GM12865 (cell line): ENCODE data around the gene COL6A1.

Experiments
- DNase-seq: peaks from one replicate; pipeline ENCODE4 v3.0.0; 2010; ENCODE audit warnings: low read depth
- H3K4me3 ChIP-seq: 2 replicates; pipeline ENCODE4 v1.5.1; 2011; ENCODE audit warnings: mild to moderate bottlenecking, low read depth, low read length, control low read depth
- CTCF ChIP-seq: IDR thresholded peaks from 2 replicates; pipeline ENCODE4 v1.5.1; 2011; ENCODE audit warnings: low read length, control low read depth, low read depth, inconsistent platforms; ENCODE audit not compliant: insufficient read depth; ENCODE audit errors: missing control alignments

Gene COL6A1

DNA sequence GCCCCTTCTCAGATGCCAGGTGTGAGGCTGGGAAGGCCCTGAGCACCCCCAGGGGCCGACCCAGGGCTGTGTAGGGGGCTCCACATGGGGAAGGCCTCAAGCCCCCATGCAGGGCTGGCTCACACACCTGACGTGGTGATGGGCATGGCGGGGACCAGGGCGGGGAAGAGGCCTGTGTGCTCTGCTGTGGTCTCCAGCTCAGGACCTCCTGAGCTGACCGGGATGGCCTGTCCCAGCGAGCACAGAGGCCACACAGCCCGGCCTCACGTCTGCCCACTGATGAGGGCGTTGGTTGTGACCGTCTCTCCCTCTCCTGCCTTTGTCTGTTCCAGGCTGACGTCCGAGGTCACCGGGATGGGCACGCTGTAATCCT lies 40.2 kb upstream of the COL6A1 start:
- no peak for DNase-seq
- no peak overlapping the region for H3K4me3 ChIP-seq
- no peak for TF ChIP-seq CTCF

- no peak for TF ChIP-seq CTCF
- DNase-seq, result no peak
- no peak overlapping the region for H3K4me3 ChIP-seq
These were observed 39.6 kb upstream of the COL6A1 start for GRCh38 chr21:45941717-45942546.

GRCh38 chr21:45942755-45943629 lies 38.6 kb upstream of the COL6A1 start:
- no peak for DNase-seq
- no peak overlapping the region for H3K4me3 ChIP-seq
- no peak for TF ChIP-seq CTCF

GRCh38 chr21:45943630-45944540 lies 37.7 kb upstream of the COL6A1 start:
- no peak for DNase-seq
- TF ChIP-seq CTCF, result no peak
- H3K4me3 ChIP-seq, result no peak overlapping the region

DNA sequence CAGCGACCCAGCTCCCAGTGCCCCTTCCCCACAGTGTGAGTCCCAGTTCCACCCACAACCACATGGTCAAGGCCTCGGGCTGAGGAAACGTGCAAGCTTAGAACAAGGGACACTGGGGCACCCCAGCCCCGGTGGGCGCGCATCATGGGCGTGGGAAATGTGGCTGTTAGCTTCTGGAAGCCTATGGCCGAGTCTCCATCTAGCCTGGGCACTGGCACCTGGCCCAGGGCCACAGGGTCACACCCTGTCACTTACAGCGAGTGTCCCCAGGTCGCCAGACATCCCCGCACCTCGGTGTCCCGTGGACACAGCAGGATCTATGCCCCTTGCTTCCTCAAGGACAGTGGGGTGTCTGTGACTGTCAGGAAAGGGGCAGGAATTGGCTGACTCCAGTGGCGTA lies 37.0 kb upstream of the COL6A1 start:
- no peak overlapping the region for H3K4me3 ChIP-seq
- no peak for TF ChIP-seq CTCF
- DNase-seq, result no peak

DNA sequence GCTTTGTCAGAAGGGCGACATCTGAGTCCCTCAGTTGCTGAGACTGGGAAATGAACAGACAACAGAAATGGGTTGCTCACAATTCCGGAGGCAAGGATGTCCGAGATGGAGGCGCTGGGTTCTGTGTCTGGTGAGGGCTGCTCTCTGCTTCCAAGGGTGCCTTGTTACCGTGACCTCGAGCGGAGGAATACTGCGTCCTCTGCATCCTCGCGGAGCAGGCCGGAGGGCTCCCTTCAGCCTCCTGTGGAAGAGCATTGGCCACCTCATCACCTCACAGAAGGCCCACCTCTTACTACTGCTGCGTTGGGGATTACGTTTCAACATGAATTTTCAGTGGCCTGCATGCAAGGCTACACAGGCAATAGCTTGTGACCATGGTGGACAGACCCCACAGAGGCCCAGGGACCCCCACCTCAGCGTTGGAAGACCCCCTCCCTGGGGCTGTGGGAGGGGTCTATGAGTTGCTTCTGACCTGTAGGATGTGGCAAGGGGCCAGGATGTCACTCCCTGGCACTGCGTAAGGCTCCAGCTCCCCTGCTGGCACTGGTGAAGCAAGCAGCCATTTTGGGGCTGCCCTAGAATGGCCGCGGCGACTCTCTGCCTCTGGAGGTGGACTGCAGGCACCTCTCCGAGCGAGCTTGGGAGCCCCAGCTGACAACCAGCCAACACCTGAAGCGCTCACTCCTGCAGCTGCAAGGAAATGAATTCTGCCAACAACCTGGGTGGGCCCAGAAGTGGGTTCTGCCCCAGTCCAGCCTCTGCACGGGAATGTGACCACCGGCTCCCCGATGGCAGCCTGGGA lies 36.3 kb upstream of the COL6A1 start:
- TF ChIP-seq CTCF, result no peak
- H3K4me3 ChIP-seq, result no peak overlapping the region
- no peak for DNase-seq
